Right renal pelvis (tissue), 4 donors: ENCODE measurements around the gene ABCA1. TPM values are rescaled to one million over a fixed set of nuclear protein-coding genes. Genes with fewer than 3 reads are reported as not detected.
A peak's percentile ranks its signal among the peaks of the same experiment; 100 is the strongest.
"Not testable (repeated sequence)": the region's sequence is repeated elsewhere in the genome, so short reads cannot be mapped to it uniquely, and the experiment has no call there.

Source experiments
- DNase-seq, 4 donors: peaks; one replicate each; pipeline ENCODE4 v3.0.0-alpha.2; 2013; ENCODE audit warnings: low read depth in 4 of 4, low spot score in 3 of 4, missing footprints in 1 of 4
- polyA plus RNA-seq, 4 donors: library from polyadenylated mRNA; unstranded; fragments of 120-200 nt; gene quantifications; one replicate each; pipeline ENCODE4 v1.2.1, GENCODE V29; 2013; ENCODE audit not compliant: insufficient read length in 4 of 4

Gene ABCA1
- polyA plus RNA-seq = 10 to 100 TPM in 2 of 4 donors, 1 to 10 TPM in 2; 6.8 to 11.3 (median 9.7) TPM

GRCh38 chr9:104927912-104928740, at the start of gene ABCA1:
Gene ABCA1, minus strand, starts transcription at chr9:104928155. Its CDS starts 24,476 bp downstream, at chr9:104903679.
- peak; percentile 76 to 87 (median 82) for DNase-seq

DNA sequence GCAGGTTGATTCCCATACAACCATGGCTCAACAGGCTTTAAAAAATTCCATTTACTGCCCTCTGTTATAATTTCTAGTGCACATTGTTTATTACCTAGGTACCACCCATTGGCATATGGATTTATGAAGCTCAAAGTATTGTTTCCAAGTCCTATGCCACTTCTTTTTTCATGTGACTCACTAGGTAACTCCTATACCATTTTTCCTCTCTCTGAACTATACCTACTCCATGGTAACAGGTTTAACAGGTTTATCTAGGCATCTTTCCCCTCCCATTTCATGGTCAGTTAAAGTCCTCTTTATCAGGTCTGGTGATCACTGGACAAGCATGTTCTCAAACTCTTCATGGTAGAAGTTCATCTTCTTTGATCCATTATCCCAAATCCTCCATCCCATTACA, 49.6 kb upstream of the ABCA1 start:
- no peak for DNase-seq

- DNase-seq = no peak
Measured at GRCh38 chr9:104977168-104977567, 49.2 kb upstream of the ABCA1 start.

DNA sequence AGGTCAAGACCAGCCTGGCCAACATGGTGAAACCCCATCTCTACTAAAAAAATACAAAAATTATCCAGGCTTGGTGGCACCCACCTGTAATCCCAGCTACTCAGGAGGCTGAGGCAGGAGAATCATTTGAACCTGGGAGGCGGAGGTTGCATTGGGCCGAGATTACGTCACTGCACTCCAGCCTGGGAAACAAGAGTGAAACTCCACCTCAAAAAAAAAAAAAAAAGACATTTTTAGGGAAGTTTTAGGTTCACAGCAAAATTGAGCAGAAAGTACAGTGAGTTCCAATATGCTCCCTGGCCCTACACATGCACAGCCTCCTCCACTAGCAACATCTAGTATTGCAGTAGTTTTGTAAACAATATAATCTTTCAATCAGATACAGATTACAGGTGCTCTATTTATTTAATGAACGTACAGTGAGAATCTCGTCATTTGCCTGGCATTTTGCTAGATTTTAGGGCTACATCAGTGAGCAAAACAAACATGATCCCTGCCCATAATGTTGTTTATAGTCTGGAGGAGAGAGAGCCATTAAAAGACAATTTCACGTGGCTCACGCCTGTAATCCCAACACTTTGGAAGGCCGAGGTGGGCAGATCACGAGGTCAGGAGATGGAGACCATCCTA, 48.1 kb upstream of the ABCA1 start:
- not testable (repeated sequence) for DNase-seq

DNA sequence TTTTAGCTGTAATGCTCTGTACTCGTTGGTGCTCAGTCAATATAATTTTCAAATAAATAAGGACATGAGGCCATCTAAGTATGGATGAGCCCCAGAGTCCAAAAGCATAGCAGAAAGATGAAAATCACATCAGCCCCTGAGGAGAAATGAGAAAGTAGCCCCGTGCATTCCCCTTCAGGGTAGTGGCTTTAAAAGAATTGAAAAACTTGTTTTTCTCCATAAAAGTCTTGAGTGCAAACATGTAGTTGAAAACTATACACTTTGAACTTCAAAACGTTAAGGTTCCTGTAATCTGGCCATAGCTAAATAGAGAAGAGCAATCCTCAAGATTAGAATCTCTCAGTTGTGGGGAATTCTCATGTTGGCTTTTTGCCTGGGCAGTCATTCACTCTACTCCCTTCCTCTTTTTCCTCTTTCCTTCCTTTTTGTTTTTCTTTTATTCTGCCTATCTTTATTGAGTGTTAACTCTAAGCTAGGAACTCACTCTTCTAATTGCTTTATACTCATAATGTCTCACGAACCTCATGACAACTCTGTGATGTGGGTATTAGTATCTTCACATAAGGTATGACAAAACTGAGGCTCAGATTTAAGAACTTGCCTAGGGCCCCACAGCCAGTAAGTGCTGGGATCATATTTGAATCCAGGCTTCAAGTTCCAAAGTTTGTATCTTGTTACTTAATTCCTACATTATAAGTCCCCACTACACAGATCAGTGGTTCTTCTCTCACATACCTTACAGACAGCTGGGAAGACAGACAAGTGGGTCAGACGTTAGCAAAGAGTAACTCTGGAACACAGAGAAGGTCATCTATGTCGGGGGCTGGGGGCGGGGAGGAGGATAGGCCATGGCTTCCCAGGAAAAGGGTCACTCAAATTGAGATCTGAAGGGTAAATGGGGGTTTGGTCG, 46.4 kb upstream of the ABCA1 start:
- DNase-seq = no peak

GRCh38 chr9:104972242-104972866, 44.4 kb upstream of the ABCA1 start:
- no peak for DNase-seq

DNA sequence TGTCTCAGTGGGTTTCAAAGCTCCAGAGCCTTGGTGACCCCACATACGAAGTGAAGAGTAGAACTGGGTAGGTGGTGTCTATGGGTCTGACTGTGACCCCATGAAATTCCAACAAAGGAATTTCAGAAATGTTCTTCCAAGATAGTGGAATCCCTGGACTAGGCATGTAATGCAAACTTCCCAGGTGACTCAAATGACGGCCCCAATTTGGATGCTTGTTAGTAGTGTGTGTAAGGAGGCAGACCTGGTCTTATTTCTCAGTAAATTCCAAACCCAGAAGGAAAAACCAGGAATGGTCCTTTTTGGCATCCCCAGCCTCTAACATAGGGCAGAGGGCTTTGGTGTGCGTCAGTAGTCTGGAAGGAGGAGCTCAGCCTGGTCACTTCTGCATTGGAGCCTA, 43.6 kb upstream of the ABCA1 start:
- DNase-seq = no peak

- DNase-seq = no peak
Measured at GRCh38 chr9:104970271-104970987, 42.5 kb upstream of the ABCA1 start.

DNA sequence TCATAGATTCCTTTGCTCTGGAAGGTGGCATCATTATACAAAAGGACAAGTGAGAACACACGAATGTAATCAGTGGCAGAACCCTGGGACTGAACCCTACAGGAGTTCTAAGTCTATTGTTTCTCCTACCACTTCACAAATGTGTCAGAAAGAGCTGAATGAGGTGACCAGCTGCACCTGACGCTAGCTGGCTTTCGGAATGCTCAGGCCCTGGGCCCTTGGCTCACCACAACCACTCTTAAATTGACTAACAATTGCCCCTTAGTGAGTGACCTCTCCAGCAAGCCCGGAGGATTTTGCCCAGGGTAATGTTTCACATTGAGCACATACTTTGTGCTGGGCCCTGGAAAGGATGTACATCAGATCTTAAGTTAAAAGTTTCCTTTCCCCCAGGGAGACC, 41.2 kb upstream of the ABCA1 start:
- DNase-seq = no peak

DNA sequence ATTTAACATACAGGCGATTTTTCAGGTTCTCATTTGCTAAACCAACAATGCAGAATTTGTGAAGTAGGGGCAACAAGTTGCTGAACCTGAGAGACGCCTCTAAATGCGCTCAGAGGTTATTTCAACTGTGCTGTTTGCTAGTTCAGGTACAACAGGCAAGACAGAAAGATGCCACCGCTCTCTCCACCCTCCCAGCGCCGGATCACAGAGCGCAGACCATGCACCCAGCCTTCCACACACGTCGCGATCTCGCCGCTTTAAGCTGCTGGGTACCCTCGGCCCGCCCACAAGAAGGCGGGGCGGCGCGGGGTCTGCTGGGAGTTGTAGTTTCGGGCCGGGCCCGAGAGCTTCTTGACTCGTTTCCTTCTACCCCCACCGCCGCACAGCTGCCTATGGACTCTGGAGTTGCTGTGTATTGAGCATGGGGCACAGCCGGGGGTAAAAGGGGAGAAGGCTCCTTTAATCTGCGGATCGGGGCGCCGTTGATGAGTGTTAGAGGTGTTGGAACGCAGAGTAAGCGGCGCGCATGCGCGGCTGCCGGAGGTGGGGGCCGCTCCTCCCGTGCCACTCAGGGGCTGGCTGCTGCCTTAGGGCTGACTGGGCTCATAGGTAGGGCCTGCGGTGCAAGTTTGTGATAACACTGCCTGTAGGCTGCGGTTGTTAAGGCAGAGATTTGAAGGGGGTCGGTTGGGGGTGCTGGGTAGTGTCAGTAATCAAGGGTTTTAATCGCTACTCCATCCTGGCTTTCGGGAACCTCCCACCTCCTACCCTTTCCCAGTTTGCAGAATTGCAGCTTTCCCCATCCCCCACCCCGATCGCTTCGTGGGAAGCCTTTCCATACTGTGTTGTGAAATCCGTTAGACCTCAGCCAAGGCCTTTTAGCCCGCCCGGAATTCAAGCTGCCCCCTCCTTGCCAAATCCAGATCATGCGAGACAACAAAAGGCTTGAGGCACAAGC, 40.3 kb upstream of the ABCA1 start:
- peak; percentile 74 to 83 (median 75) for DNase-seq

DNA sequence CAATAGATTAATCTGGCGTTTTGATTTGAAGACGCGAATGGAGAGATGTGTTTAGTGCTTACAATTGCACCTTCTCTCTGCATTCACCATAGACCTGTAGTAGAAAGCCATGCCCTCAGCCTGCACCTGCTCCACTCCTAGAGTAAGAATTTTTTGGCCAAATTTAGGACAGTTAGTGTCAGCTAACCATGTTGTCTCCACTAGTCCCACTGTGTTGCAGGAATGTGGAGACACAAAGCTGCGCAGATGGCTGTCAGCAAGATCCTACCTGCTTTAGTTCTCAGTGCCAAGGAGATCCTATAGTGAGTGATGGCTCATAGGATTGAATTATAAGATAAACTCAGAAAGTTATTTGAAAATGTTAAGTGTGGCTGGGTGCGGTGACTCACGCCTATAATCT, 35.1 kb upstream of the ABCA1 start:
- no peak for DNase-seq

DNA sequence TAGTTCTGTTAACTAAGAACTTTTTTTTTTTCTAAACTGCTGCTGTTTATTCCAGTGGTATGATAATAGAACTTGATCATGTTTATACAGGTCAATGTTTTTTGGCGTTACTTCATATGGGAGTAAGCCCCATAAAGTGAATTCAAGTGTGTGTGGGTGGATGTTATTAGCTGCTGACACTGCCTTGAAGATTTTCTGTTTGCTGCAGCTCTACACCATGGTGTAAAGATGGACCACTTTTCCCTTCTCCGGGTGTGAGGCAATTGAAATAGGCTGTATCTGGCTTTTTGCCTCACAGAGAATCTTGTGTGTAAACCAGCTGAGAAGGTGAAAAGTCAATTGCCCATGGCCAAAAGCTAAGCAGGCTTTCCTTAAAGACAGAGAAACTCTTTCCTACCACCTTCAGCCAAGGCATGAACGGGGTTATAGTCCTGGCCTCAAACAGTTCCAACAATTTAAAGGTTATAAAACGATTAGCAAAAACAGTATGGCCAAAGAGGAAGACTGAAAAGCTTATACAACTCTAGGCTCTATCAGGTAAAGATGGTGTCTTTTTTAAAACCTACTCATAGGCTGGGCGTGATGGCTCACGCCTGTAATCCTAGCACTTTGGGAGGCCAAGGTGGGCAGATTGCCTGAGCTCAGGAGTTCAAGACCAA, 33.9 kb upstream of the ABCA1 start:
- no peak for DNase-seq

DNA sequence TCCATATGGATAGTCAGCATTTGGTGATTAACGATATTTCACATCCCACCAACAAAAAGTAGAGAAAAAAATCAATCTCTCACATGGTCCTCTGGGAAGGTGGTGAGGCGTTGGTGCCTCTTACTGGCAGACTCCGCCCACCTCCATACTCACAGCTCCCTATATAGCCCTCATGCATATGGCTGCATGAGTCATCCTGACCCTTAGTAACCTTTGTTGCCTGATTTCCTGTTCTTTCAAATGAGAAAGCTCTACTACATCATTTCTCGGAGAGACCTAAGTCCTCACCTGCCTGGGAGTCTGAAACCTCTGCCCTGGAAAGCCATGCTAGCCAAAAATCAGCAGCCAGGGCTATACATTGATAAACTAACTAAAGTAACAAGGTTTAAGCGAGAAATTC, 33.3 kb upstream of the ABCA1 start:
- no peak for DNase-seq

DNA sequence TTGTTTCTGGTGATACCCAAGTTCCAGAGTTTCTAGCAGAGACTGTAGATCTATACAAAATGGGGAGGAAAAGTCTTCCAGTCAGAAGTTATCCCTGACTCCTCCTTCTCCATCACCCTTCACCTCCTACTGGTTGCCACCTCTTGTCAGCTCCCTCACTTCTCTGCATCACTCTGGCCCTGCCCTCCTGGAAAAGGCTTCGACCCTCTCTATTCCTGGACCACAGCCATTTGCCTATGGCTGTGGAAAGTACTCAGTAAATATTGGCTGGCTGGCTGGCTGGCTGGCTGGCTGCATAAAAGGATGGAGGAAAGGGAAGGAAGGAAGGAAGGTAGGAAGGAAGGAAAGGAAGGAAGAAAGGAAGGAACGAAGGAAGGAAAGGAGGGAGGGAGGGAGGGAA, 32.7 kb upstream of the ABCA1 start:
- no peak for DNase-seq

GRCh38 chr9:104958751-104959150, 30.8 kb upstream of the ABCA1 start:
- no peak for DNase-seq

- not testable (repeated sequence) for DNase-seq
Measured at GRCh38 chr9:104958006-104958405, 30.1 kb upstream of the ABCA1 start.

DNA sequence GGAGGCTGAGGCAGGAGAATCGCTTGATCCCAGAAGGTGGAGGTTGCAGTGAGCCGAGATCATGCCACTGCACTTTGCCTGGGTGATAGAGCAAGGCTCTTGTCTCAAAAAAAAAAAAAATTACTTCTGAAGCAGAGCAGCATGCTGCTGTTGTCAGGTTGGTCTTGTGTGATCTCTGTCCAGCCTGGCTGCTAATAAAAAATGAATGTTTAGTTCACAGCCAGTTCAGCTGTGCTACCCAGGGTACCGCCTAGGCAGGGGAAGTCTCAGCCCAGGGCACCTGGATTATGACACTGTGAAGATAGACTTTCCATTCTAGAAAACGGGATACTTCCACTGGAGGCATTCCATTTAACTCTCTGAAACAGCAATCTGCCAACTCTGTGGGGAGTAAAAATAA, 23.5 kb upstream of the ABCA1 start:
- no peak for DNase-seq

DNA sequence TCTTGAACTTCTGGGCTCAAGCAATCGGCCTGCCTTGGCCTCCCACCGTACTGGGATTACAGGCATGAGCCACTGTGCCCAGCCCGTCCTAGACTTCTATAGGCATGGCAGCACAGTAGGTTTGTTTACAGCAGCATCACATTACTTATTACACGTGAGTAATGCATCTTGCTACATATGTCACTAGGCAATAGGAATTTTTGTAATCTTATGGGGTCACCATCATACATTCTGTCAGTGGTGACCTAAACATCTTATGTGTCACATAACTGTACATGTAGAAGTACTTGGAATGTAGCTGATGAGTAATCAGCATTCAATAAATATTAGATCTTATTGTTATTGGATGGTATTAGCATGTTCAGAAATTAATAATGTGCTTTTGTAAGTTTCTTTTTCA, 22.9 kb upstream of the ABCA1 start:
- DNase-seq = no peak
